Suprapubic skin (tissue), 3 donors: Measurements from ENCODE around the gene PCDHGB7.
A peak's percentile ranks its signal among the peaks of the same experiment; 100 is the strongest.
"Not testable (repeated sequence)": the region's sequence is repeated elsewhere in the genome, so short reads cannot be mapped to it uniquely, and the experiment has no call there.

Experiments
- POLR2A ChIP-seq, 2 donors: fragments of 450-650 bp; IDR thresholded peaks; one replicate each; pipeline ENCODE4 v1.6.1; 2017; ENCODE audit warnings: antibody characterized with exemption in 2 of 2, mild to moderate bottlenecking in 2 of 2, moderate library complexity in 2 of 2
- TF ChIP-seq, protein P1 (sequence below), 2 donors: fragments of 200-600 bp in 1 of 2; fragments of 450-650 bp in 1 of 2; sonication (generic) in 1 of 2; IDR thresholded peaks; one replicate each; pipeline ENCODE4 v1.5.1; 2016 to 2019; ENCODE audit warnings: antibody characterized with exemption in 2 of 2, mild to moderate bottlenecking in 1 of 2, moderate library complexity in 1 of 2

DNA sequence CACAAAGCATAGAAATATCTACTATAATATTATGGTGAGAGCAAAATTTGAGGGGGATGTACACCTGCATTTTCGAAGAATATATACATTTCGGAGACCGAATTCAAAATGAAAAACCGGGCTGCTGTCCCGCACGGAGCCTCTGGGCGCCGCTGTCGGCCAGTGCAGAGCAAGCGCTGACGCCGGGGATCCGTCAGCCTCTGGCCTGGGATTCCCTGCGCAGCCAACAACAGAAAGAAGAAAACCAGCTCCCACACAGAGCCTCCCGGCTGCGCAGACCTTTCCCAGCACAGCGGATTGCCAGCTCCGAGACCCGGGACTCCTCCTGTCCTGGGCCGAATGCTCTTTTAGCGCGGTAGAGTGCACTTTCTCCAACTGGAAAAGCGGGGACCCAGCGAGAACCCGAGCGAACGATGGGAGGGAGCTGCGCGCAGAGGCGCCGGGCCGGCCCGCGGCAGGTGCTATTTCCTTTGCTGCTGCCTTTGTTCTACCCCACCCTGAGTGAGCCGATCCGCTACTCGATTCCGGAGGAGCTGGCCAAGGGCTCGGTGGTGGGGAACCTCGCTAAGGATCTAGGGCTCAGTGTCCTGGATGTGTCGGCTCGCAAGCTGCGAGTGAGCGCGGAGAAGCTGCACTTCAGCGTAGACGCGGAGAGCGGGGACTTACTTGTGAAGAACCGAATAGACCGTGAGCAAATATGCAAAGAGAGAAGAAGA, 9.5 kb upstream of the PCDHGB7 start, which contains the start of gene PCDHGB6:
- TF ChIP-seq POLR2A (IDR thresholded peaks at IDR 0.05): not testable (repeated sequence)
- TF ChIP-seq, protein P1, sequence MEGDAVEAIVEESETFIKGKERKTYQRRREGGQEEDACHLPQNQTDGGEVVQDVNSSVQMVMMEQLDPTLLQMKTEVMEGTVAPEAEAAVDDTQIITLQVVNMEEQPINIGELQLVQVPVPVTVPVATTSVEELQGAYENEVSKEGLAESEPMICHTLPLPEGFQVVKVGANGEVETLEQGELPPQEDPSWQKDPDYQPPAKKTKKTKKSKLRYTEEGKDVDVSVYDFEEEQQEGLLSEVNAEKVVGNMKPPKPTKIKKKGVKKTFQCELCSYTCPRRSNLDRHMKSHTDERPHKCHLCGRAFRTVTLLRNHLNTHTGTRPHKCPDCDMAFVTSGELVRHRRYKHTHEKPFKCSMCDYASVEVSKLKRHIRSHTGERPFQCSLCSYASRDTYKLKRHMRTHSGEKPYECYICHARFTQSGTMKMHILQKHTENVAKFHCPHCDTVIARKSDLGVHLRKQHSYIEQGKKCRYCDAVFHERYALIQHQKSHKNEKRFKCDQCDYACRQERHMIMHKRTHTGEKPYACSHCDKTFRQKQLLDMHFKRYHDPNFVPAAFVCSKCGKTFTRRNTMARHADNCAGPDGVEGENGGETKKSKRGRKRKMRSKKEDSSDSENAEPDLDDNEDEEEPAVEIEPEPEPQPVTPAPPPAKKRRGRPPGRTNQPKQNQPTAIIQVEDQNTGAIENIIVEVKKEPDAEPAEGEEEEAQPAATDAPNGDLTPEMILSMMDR (IDR thresholded peaks at IDR 0.05): peak; percentile 7 to 51
